GM12873 (cell line): ENCODE data around the gene TPH1.

Source experiments
- CTCF ChIP-seq: IDR thresholded peaks from 2 replicates; pipeline ENCODE4 v1.5.1; 2012; ENCODE audit warnings: low read depth, mild to moderate bottlenecking, moderate library complexity, low read length, control low read depth; ENCODE audit not compliant: insufficient read depth; ENCODE audit errors: missing control alignments

The TPH1 gene

GRCh38 chr11:18046116-18046777 is at the start of gene TPH1:
TPH1 (minus strand) TSS chr11:18046269; CDS start chr11:18040762, 5,507 bp downstream.
- TF ChIP-seq CTCF, result no peak

- TF ChIP-seq CTCF, result no peak
Observed at GRCh38 chr11:18093959-18094358, 47.9 kb upstream of the TPH1 start.

- no peak for TF ChIP-seq CTCF
Observed at GRCh38 chr11:18091731-18092130, 45.7 kb upstream of the TPH1 start.

- TF ChIP-seq CTCF, result no peak
Observed at GRCh38 chr11:18088966-18089365, 42.9 kb upstream of the TPH1 start.

GRCh38 chr11:18088366-18088765 is 42.3 kb upstream of the TPH1 start:
- TF ChIP-seq CTCF, result no peak

- no peak for TF ChIP-seq CTCF
Observed at GRCh38 chr11:18081551-18081950, 35.5 kb upstream of the TPH1 start.

- no peak for TF ChIP-seq CTCF
Observed at GRCh38 chr11:18080451-18080850, 34.4 kb upstream of the TPH1 start.
